HG02938 (cell line): ENCODE measurements around the gene HOXA3.

ENCODE experiments used
- ATAC-seq: cut with Tn5 transposase; IDR thresholded peaks from one replicate; pipeline ENCODE4 v1.9.1; 2021; ENCODE audit warnings: mild to moderate bottlenecking, moderate library complexity; ENCODE audit not compliant: unreplicated experiment

The HOXA3 gene

DNA sequence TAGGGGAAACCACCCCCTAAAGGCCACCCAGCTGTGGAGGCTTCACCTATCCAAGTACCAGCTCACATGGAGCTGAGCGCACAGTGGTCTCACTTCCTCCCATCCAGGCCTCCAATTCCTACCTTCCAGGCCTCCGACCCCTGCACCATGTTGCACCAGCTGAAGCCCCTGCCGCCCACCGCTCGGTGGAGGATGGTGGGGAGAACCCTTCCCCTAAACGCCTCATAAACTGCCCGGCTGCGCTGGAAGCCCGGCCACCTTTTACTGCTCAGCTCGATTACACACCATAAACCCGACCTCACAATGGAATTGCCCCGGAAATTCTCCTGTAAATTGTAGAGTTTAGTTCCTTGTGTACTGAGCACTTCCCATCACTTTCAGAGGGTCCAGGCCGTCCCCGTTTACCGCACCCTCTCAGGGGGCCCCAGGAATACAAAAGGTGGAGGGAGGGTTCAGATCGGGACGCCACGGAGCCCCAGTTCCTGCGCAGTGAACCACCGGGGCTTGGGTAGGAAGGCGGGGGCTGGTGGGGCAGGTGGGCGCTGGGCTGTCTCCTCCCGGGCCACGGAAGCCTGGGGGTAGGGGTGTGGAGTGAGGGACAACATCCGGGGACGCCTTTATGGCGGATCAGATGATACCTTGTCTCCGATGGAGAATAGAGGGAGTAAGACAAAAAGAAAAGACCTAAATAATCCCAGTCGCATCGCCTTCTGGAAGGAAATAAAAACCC lies 5.5 kb upstream of the HOXA3 start:
- no peak for ATAC-seq

DNA sequence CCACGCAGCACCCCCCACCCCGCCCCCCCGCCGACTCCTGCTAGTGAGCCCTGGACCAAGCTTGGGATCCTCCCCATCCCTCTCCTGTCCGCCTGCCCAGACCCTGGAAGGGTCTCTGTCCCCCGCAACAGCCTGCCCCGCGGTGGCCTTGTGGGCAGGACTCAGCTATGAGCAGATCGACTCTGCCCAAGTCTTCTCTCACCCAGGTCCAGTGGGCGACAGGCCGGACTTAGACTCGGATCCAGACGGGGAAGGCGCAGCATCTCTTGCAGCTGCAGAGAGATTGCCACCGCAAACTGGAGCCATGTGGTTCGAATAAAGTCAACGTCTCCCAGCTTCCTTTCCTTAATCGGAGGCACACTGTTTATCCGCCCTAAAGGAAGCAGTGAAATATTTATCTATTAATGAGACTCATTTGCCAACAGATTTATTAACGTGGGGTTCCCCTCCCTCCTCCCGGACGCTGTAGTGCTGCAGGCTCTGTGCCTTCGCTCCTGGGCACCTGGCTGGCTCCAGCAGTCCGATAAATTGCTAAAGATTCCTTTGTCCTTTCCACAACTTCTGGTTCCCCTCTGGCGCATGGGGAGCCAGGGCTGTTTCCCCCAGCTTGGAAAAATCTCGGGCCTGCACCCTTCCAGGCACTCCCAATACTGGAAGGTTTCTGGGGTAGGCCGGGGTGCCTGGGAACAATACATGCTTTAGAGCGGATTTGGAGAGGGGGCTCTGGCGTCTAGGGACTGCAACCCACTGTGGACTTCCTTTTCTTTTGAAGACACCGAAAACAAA lies 4.7 kb upstream of the HOXA3 start:
- no peak for ATAC-seq

DNA sequence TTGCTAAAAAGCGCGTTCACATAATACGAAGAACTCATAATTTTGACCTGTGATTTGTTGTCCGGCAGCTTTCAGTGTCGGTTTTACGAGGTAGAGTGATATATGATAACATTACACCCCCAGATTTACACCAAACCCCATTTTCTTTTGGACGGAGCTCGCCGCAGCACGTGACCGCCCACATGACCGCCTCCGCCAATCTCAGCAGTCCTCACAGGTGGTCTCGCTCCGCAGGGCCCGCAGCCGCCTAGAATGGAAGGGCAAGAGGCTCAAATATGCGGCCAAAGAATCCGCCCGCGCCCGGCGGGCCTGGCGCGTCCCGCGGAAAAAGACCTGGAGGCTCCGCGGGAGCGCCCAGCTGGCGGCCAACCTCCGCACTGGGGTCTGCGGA lies 4.1 kb upstream of the HOXA3 start, which contains the start of gene HOXA7:
HOXA7 (minus strand) TSS at position 168 of the 391 bp plus-strand sequence; CDS start at position 38, 130 bp downstream.
- ATAC-seq, result no peak

DNA sequence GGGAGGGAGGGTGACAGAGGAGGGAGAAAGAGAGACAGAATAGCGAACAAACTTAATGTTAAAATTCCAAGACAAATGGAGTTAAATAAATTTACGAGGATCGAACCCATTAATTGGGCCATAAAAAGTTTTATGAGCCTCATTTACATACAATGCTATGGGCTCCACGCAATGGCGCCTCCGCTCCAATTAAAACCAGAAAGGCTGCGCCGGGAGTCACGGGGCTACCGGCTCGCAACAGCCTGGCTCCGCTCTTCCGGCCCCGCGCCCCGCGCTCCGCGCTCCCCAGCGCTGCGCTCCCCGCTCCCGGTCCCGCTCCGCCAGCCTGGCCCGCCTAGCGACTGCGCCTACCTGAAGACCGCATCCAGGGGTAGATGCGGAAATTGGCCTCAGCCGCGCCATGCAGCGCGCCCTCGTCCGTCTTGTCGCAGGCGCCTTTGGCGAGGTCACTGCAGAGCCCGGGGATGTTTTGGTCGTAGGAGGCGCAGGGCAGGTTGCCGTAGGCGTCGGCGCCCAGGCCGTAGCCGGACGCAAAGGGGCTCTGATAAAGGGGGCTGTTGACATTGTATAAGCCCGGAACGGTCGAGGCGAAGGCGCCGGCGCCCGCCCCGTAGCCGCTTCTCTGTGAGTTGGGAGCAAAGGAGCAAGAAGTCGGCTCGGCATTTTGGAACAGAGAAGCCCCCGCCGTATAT lies 3.6 kb upstream of the HOXA3 start:
- ATAC-seq, result no peak

DNA sequence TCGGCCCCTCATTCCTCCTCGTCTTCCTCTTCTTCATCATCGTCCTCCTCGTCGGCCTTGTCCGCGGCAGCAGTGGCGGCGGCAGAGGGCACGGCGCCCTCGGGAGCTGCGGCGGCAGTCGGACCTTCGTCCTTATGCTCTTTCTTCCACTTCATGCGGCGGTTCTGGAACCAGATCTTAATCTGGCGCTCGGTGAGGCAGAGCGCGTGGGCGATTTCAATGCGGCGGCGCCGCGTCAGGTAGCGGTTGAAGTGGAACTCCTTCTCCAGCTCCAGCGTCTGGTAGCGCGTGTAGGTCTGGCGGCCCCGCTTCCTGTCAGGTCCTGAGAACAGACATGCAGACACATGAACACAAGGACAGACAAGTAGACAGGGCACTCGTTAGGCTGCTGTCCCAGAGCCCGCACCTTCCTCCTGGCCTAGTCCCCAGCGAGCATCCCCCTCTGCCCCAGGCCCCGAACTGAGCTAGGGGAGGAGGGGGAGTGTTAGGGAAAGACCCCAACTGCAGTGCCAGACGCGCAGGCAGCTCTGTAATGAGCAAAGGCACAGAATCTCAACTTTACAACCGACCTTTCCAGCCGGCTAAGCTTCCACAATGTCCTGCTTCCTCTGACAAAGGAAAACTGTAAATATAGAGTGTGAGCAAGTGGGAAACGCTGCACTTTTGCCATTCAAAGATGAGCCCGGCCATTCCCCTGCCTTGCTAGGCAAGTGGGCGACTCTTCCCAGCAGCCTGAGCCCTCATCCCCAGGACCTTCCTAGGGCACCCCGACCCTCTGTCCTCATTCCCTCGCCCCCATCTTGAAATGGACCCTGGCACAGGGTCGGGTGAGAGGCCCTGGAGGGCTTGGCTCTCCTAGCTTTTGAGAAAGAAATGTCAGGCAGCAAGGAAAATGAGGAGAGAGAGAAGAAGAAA lies 2.8 kb upstream of the HOXA3 start:
- no peak for ATAC-seq

DNA sequence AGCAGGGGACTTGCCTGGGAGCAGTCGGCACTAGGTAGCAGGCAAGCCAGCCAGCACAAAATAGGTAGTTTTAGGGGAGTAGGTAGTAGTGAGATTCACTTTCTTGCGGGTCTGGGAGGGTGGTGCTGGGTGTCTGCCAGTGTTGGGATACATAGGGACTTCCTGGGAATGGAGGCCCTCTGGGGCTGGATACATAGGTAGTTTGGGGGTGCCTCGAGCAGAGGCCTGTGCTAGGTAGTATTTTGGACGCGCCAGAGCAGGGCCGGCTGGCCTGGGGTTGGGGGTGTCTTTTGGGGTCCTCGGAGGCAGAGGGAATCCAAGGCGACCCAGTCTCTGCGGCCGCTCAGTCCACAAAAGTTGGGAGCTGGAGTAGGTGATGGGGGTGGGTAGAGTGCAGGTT lies 2.0 kb upstream of the HOXA3 start:
- ATAC-seq, result no peak

DNA sequence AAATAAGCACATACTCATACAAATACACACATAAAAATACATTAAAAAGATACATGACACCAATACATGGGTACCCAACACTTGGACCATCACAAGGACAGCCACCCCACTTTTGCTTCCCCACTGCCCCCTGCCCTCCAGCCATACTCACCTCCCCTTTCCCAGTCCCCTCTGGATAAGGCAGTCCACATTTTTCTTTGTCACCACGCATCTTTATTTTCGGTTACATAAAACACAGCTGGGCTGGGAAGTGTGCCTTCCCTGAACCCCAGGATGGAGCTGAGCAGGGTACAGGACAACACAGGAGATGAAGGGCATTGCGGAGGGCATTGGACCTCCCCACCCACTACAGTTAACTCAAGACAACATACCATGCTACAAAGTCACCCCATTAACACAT lies 1.1 kb upstream of the HOXA3 start:
- no peak for ATAC-seq

DNA sequence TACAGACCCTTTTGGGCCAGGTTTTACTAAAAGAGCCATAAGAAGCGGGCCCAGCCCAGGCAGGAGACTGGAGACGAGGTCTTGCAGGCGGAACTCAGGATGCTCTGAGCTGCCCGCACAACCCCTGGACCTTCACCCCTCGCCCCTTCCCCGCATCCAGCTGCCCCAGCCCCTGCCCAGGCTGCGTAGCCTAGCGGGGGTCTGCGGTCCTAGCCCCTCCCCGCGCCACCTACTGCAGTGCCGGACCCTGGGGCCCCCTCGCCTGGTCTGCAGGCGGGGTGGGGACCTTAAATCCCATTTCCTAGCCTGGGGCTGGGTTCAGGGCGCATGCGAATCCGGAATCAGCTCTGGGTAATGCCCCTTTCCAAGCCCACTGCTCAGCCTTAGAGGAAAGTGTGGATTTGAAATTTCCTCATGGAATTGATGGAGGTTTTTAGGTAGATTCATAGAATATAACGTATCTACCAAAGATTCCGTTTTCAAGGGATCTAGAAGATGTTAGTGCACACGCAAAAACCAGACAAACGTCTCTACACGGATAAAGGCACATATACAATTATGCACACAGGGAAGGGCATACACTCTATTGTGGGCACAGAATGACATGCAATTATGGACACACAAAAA lies 546 bp upstream of the HOXA3 start:
- ATAC-seq, result no peak

DNA sequence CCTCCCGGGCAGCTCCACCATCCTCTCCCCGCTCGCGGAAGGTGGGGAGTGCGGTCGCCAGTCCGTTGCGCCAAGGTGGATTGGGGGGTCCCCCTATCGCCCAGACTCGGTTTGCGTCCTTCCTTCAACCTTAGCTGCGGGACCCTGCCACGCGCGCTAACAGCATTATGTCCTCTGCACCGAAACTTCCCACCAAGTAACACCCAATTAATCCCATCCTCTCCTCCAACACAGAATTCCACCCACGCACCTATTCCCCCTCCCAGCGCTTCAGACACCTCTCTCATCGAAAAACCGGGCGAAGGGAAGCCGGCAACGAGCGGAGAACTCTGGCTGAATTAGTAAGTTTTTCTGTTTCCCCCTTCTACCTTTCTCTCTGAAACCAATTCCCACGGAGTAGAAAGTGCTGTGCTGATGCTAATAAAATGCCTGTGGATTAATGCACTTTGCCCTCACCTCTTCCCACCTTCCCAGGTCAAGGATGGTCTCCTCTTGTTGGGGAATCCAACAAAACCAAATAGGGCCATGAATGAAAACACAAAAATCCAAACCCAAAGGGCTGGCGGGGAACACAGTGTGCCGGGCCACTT lies 947 bp downstream of the HOXA3 start:
- no peak for ATAC-seq

DNA sequence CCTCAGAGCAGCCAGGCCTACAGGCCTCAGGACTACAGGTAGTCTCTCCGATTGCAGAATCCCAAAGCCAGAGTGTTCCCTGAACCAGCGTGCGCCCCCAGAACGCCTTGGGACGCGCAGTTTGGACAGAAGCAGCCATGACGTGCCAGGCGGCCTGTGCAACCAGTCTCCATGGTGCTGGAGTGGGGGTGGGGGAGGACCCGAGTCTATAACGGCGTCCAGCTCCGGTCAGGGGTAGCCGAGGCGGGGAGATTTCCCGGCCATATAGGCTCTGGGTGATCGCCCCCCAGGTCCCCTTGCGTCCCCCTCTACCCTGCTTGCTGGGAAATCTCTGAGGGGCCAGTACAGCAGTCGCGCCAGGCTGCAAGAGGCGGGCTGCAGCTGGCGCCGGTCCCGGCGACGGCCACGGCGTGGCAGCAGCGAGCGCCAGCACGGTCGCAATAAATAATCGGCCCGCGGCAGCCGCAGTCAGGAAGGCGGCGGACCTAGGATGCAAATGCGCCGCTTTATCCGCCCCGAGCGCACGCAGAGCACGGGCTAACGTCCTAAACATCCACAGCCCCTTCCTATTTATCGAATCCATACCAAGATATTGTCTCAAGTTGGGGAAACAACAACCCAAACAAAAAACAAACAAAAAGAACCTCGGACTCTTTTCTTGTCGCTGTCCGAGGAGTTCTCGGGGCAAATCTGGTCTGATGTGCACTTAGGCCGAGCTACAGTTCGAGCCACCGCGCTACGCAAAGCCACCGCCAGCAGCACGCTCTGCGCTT lies 1.6 kb downstream of the HOXA3 start:
- ATAC-seq, result peak; percentile 64

DNA sequence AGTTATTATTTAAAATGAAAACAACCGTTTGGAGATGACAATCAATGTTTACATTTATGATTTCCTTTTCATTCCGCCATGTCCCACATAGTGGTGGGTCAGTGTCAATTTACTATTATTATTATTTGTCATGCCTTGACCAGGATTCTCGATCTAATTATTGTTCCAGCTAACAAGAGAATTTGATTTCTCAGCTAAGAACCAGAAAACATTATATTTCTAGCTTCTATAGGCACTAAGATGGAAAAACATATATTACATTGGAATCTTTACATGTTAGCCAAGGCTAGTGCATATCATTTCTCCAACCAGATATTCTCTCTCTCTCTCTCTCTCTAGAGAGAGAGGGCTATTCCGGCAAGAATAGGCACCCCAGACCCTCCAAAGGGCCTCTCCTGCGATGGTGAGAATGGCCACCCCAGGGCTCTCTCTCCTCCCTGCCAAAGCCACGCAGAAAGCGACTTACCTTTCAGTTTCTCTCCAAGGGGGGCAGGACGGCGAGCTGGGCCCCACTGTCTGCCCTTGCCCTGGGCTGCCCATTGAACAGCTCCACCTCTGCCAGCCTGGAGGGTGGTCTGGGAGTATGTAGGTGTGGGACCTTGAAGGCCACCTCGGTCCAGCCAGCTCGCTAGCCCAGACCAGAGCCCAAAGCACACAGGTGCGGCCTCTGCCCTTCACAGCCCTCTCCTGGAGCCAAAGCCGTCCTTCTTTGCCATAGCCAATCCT lies 2.4 kb downstream of the HOXA3 start:
- ATAC-seq, result no peak

DNA sequence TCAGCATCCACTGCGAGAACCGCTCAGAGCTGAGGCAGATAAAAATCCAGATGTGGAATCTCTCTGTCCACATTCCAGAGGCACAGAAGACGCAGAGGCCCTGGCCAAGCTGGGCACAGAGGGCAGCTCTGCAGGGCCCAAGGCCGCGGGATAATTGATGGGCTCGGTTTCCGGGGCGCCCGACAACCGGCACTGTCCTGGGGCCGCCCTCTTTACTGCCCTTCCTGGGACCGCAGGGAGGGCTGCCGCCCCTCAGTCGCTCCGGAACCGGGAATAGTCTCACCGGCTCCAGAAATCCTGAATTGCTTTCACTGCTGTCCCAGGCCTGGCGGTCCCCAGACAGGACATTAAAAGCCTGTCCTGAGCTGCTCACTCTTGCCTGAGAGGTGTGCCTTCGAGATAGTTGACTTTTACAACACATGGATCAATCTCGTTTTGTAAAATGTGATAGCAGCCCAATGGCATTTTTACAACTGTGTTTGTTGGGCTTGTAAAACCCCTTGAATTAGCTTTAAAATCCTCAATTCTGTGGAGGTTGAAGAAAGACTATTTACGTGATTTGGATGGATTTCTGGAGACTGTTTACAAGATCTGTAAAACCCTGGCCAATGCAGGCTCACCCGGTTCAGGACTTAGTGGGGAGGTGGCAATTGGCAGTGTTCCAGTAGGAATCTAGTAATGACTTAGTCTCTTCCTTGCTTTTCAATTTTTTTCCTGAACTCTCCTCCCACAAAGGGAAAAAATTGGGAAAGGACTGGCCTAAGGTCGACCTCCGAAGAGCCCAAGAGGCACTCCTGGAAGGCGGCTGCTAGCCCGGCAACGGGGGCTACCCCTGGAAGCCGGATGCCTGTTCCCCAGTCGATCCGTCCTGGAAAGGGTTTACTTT lies 3.4 kb downstream of the HOXA3 start:
- no peak for ATAC-seq

DNA sequence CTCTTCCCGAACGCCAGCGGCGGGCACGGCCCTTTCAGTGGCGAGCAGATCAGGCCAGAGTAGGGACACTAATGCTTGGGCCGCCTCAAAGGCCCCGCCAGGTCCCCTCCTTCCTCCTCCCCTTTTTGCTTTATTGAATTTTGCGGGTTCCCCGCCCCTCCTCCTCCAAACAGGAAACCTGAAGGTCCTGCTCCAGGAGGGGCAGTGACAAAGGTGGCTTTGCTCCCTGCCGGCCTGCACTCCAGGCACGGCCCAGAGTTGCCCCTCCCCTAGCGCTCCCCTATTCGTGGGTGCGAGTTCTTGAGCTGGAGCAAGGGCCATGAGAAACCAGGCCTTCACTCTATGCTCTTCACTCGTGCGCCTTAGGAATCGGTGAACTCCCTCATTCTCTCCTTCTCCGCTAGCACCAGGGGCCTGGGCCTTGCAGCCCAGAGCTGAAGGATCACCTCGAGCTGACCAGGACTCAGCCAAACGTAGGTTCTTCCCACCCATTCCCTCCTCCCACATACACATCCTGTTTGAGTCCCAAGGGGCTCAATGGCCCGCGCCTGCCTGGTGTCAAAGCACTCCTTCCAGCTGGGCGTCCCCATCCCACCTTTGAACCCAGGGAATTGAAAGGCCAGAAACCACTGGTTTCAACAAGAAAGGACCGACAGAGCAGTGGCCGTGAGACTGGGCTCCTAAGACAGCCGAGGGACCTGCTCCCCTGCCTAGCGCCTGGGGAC lies 4.2 kb downstream of the HOXA3 start:
- ATAC-seq, result no peak

DNA sequence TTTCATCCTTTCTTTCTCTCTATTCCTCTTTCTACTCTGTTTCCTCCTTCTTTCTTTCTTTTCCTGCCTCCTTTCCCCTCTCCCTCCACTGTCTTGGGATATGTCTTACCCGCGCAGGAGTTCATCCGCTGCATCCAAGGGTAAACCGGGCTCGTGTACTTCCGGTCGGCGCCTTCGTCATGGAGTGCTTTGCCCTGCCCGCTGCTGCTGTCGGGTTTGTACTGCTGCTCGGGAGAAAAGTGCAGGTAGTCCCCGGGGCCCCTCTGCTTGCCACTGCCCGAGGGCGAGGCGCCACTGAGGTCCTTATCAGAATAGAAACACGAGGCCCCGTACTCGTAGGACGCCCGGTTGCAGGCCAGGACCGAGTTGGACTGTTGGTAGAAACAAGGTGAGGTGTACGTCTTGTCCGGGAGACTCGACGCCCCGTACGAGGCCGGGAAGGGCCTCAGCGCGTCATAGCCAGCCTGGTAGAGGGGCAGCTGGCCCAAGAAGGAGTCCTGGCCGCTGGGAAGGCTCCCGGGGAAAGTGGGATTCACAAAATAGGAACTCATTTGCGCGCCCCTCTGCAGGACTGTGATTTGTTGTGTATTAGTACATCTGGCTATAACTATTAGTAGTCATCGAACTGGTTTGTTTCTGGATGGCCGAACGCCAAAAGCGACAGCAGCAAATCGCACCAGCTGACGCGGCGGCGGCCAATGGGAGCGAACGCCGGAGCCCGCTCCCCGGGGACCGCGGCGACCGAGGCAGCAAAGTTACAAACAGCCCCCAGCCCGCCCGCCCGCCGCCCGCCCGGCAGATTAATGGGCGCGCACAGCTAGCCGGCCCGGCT lies 5.0 kb downstream of the HOXA3 start, which contains the start of gene HOXA6:
HOXA6 (minus strand) TSS at position 576 of the 832 bp plus-strand sequence; CDS start at position 551, 25 bp downstream.
- ATAC-seq, result no peak

DNA sequence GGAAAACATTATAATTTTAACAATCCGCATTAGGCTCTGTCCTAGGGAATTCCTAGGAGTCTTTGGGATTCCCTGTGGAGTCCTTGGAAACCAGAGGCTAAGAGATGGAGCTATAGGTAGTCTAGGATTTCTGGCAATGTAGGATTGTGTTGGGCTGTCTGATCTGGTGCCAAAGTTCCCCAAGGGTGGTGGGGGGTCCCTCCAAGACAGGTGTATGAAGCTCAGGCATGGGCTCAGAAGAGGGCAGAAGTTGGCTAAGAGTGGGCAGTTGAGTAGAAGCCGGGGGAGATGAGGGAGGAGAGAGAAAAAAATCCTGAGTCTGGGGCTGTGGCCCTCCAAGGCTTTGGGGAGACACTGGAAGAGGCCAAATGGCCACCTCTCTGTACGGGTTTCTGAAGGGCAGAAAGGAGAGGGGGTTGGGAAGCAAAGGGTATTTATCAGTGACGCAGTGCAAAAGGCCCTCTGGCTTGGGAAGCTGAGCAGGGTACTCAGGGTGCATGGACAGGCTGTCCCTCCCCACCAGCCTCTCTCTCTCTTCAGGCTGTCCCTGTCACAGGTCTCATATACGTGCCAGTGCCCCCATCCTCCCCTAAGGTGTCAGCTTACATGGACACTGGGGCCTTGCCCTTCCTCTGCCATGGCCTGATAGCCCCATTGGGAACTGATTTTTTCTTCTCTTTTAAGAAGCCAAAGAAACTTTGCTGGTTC lies 5.7 kb downstream of the HOXA3 start:
- ATAC-seq, result no peak
